HuH-7 (cell line): ENCODE results near the gene TEAD3.

Experiments used
- DNase-seq: peaks from one replicate; pipeline ENCODE4 v3.0.0; 2011; ENCODE audit warnings: low spot score

TEAD3 gene

GRCh38 chr6:35474942-35475570 lies 21.8 kb downstream of the TEAD3 start:
- DNase-seq: no peak

GRCh38 chr6:35474131-35474941 lies 22.5 kb downstream of the TEAD3 start:
- DNase-seq: no peak

DNA sequence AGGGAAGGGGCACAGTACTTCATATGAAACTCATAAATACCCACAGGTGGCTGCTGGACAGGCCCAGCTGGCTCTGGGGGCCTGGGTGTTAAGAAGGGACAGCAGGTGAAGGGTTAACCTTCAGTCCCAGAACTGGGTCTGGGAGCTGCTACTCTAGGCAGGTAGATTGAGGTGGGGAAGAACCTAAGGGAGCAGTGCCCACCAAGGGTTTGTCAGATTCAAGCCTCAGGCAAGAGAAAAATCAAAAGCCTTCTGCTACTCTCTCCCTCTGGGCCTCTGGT lies 23.1 kb downstream of the TEAD3 start:
- no peak for DNase-seq

DNA sequence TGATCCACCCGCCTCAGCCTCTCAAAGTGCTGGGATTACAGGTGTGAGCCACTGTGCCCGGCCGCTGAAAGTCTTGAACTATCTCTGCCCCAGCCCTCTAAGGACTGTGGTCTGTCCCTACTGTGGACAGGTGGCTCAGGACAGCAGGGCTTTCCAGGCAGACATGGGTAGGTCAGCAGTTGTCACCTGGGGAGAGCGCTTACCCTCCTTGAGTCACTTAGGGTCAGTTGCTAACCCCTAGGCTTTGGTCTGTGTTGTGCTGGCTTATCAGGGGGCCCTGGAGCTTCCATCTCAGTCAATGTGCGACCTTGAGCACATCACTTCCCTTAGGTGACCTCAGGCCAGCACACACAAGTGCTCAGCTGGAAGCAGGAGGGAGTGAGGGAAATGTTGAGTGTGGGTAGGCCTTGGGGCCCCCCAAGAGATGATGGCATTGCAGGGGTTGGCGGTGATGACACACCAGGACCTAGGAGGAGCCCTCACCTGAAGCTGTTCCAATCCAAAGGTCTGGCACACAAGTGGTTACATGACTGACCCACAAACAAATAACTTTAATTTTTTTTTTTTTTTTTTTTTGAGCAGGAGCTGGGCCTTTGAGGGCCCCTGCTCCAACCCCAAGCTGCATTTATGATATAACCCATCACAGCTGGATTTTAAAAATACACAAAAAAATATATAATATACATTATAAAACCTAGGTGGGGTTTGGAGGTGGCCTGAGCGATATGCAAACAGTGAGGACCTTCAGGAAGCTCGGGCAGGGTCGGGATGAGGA lies 23.6 kb downstream of the TEAD3 start:
- DNase-seq: no peak

GRCh38 chr6:35471836-35472345 lies 25.0 kb downstream of the TEAD3 start:
- DNase-seq: no peak

GRCh38 chr6:35470663-35471120 lies 26.2 kb downstream of the TEAD3 start:
- DNase-seq: no peak

DNA sequence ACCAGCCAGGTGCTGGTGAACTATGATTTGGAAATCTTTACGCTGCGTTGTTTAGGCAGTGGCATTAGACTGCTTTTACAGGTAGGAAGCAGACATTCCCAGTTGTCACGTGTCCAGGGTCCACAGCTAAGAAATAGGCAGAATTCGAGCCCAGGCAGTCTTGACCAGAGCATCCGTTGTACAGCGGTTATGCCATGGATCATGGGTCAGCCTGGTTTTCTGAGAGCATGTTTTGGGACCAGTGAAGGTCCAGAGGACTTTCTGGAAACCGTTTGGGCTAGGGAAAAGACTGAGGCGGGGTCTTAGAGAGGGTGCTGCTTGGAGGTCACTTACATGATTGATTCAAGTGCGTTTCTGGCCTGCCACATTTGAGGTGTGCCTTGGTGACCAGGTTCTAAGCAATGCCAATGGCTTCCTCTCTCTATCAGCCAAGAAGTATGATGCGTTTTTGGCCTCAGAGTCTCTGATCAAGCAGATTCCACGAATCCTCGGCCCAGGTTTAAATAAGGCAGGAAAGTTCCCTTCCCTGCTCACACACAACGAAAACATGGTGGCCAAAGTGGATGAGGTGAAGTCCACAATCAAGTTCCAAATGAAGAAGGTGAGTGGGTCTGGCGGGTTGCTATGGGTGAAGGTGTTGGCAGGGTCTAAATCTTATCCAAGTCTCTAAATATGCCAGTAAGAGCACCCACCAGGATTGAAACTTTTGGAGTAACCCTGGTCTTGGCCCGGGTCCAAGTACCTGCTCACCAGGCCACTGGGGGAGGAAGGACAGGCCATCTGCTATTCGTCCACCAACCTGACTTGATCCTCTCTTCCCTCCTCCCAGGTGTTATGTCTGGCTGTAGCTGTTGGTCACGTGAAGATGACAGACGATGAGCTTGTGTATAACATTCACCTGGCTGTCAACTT lies 26.9 kb downstream of the TEAD3 start:
- no peak for DNase-seq

GRCh38 chr6:35468980-35469750 lies 27.7 kb downstream of the TEAD3 start:
- DNase-seq: no peak

DNA sequence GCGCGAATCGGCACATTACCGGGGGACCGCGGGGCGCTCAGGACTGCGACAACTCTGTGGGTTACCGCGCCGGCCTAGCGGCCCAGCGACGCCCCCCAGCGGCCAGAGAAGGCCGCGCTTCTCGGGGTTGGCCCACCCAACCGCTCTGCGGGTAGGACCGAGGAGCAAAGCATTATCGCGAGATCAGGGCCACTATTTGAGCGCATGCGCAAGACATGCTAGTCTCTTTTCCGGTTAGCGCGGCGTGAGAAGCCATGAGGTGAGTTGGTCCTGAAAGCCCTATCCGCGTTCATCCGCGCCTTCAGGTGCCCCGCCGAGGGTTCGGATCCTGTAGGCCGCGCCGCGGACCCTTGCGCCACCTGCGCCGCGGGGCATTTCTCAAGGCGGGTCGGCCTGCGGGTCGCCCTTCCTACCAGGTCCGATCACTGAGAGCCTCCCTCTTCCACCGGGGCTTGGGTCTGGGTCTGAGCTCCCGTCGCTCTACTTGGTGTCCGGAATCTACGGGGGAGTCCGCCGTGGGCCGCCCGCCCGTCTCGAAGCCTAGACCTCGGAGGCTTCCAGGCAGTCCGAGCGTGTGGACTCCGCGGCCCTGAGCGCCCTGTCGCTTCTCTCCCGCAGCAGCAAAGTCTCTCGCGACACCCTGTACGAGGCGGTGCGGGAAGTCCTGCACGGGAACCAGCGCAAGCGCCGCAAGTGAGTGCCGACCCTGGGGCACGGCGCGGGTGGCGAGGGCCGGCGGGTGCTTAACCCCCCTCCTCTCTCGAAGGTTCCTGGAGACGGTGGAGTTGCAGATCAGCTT lies 28.5 kb downstream of the TEAD3 start, which contains the start of gene RPL10A:
Gene RPL10A, plus strand, starts transcription at position 221 of the 799 bp plus-strand sequence. Its CDS starts 34 bp downstream, at position 255.
- peak; percentile 89 for DNase-seq

DNA sequence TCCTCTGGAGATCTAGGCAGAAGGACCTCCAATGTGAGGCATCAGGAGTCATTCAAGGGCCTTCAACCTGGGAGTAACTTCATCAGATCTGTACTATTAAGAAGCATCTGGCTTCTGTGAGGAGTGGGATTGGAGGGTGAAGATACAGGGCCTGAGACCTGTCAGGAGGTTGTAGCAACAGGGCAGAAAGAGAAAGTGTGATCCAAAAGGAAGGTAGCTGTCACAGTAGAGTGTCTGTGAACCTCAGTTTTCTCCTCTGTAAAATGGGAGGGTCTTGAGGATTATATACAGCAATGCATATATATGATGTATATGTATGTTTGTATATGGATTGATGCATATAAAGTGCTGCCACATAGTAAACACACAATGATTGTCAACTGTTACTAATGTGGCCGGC lies 31.2 kb downstream of the TEAD3 start:
- DNase-seq: no peak

DNA sequence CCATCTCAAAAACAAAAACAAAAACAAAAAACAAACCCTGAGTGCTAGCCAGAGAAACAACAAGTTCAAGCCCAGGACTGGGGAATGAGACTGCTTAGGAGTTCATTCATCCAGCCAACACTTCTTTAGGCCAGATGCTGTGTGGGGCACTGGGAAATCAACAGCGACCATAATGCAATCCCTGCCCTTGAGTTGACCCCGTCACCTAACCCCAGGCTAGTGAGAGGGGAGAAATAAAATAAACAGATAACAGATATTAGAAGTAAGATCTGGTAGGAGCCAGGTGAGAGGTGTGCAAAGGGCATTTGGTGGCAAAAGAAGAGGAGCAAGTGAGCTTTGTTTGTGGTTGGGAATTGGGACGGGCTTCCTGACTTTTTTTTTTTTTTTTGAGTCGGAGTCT lies 33.6 kb downstream of the TEAD3 start:
- no peak for DNase-seq

DNA sequence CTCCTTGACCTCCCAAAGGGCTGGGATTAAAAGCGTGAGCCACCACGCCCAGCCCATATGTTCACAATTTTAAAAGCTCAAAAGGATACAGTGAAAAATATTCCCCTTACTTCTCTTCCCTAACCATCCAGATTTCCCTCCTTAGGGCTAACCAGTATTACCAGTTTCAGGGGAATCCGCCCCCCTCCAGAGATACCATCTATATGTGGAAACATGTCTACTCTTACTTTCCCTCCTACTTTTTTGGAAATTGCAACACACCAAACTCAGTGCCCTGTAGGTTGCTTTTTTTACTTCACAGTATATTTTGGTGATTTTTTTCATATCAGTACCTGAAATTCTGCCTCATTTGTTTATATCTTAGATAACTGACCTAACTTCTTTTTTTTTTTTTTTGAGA lies 35.6 kb downstream of the TEAD3 start:
- no peak for DNase-seq

GRCh38 chr6:35457907-35458306 lies 39.0 kb downstream of the TEAD3 start:
- no peak for DNase-seq

- no peak for DNase-seq
Measured at GRCh38 chr6:35454391-35455110, 42.3 kb downstream of the TEAD3 start.

GRCh38 chr6:35453236-35453635 lies 43.6 kb downstream of the TEAD3 start:
- no peak for DNase-seq

DNA sequence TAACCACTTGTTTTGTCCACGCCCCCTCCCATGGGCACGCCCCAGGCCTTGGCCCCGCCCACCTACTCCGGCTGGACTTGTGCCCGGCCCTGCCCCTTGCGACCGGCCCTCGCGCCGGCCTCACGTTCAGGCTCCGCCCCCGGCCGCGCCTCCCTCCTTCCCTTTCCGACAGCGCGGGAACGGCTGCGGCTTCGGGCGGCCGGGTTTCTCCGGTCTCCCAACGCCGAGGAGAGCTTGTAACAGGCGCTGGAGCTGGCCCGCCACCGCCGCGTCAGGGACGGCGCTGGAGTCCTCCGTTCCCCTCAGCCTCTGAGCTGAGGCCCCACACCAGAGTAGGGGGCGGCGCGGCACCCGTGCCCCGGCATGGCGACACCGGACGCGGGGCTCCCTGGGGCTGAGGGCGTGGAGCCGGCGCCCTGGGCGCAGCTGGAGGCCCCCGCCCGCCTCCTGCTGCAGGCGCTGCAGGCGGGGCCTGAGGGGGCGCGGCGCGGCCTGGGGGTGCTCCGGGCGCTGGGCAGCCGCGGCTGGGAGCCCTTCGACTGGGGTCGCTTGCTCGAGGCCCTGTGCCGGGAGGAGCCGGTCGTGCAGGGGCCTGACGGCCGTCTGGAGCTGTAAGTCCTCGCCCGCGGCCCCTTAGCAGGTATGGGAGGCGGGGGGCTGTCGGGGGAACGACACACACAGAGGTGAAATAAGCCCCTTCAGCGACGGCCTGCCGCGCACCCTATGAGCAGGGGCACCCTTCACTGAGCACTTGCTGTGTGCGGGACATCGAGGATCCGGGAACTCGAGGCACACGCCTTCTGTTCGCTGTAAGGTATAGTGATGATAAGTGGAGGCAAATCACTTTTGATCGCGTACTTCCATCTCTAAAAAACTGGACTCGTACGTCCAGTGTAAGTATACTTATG lies 44.4 kb downstream of the TEAD3 start, which contains the start of gene FANCE:
Gene FANCE, plus strand, starts transcription at position 156 of the 908 bp plus-strand sequence. Its CDS starts 208 bp downstream, at position 364.
- peak; percentile 75 for DNase-seq

- DNase-seq: no peak
Measured at GRCh38 chr6:35451354-35452182, 45.3 kb downstream of the TEAD3 start.
